SH-SY5Y (cell line): ENCODE results near the gene FAM200C.

Experiments used
- GATA2 ChIP-seq: IDR thresholded peaks from 2 replicates; pipeline ENCODE4 v1.6.1; 2011; ENCODE audit warnings: mild to moderate bottlenecking, low read depth, low read length
- GATA3 ChIP-seq: IDR thresholded peaks from 2 replicates; pipeline ENCODE4 v1.6.1; 2011; ENCODE audit warnings: low read depth, mild to moderate bottlenecking, low read length, moderate library complexity

The FAM200C gene

GRCh38 chr5:160434022-160434531 is 34.2 kb upstream of the FAM200C start:
- no peak for TF ChIP-seq GATA3
- TF ChIP-seq GATA2, result no peak

- TF ChIP-seq GATA2 (no peak), GATA3 (no peak)
These were observed 32.9 kb upstream of the FAM200C start for GRCh38 chr5:160432787-160433186.

- TF ChIP-seq GATA2, result no peak
- no peak for TF ChIP-seq GATA3
These were observed 32.3 kb upstream of the FAM200C start for GRCh38 chr5:160432196-160432595.

- TF ChIP-seq GATA3 (no peak), GATA2 (no peak)
These were observed 27.8 kb upstream of the FAM200C start for GRCh38 chr5:160427607-160428006.

GRCh38 chr5:160423099-160423498 is 23.2 kb upstream of the FAM200C start:
- no peak for TF ChIP-seq GATA2
- TF ChIP-seq GATA3, result no peak

- TF ChIP-seq GATA3 (no peak), GATA2 (0 out of 2 replicates have a peak, but pooled peaks have one; percentile 39)
These were observed 21.9 kb upstream of the FAM200C start, which contains the start of gene PTTG1 for GRCh38 chr5:160421625-160422258. TSS of gene PTTG1 (plus strand) at chr5:160421855. CDS start at chr5:160422313, 458 bp downstream.

- TF ChIP-seq GATA3 (no peak), GATA2 (no peak)
These were observed 20.4 kb upstream of the FAM200C start for GRCh38 chr5:160420331-160420610.

GRCh38 chr5:160419458-160420330 is 19.8 kb upstream of the FAM200C start:
- no peak for TF ChIP-seq GATA3
- no peak for TF ChIP-seq GATA2

GRCh38 chr5:160418561-160419457 is 19.0 kb upstream of the FAM200C start, which contains the start of gene SLU7:
TSS of gene SLU7 (minus strand) at chr5:160419081. CDS start at chr5:160415294, 3,787 bp downstream.
- TF ChIP-seq GATA3 (no peak), GATA2 (peak; percentile 9; the same call in 1 of the 2 replicates)

- TF ChIP-seq GATA3 (no peak), GATA2 (no peak)
These were observed 1.0 kb downstream of the FAM200C start for GRCh38 chr5:160398806-160399205.

GRCh38 chr5:160397492-160397891 is 2.4 kb downstream of the FAM200C start:
- TF ChIP-seq GATA3, result no peak

- TF ChIP-seq GATA2 (no peak), GATA3 (no peak)
These were observed 4.7 kb downstream of the FAM200C start for GRCh38 chr5:160395111-160395510.

- TF ChIP-seq GATA3, result no peak
- TF ChIP-seq GATA2, result no peak
These were observed 8.8 kb downstream of the FAM200C start for GRCh38 chr5:160390787-160391696.

GRCh38 chr5:160387445-160387844 is 12.4 kb downstream of the FAM200C start:
- no peak for TF ChIP-seq GATA3
